Type B pancreatic cell (in vitro differentiated cells): ENCODE results near the gene XPR1. TPM values are rescaled to one million over a fixed set of nuclear protein-coding genes. Genes with fewer than 3 reads are reported as not detected.

Experiments
- DNase-seq: peaks from one replicate; pipeline ENCODE4 v3.0.0; 2021; ENCODE audit warnings: mixed read lengths; ENCODE audit not compliant: unreplicated experiment; ENCODE audit errors: extremely low spot score
- H3K27ac Mint-ChIP-seq: 2 replicates; pipeline ENCODE4 v1.8.0; 2021; ENCODE audit warnings: mild to moderate bottlenecking, mixed read lengths
- H3K27me3 Mint-ChIP-seq: 2 replicates; pipeline ENCODE4 v1.8.0; 2021; ENCODE audit warnings: mixed read lengths
- H3K36me3 Mint-ChIP-seq: 2 replicates; pipeline ENCODE4 v1.8.0; 2021; ENCODE audit warnings: mixed read lengths
- H3K4me1 Mint-ChIP-seq: one replicate; pipeline ENCODE4 v1.8.0; 2021; ENCODE audit warnings: mixed read lengths; ENCODE audit not compliant: unreplicated experiment
- H3K4me3 Mint-ChIP-seq: 2 replicates; pipeline ENCODE4 v1.8.0; 2021; ENCODE audit warnings: mild to moderate bottlenecking, mixed read lengths
- H3K9me3 Mint-ChIP-seq: 2 replicates; pipeline ENCODE4 v1.8.0; 2021; ENCODE audit warnings: mixed read lengths
- CTCF ChIP-seq: fragments of 200-600 bp; sonication (generic); conservative IDR thresholded peaks from 2 replicates; pipeline ENCODE4 v1.5.0; 2021; ENCODE audit warnings: antibody characterized with exemption, mild to moderate bottlenecking
- total RNA-seq: library from RNA; stranded (reverse); gene quantifications from 2 replicates; pipeline ENCODE4 v1.2.1, GENCODE V29; 2021; ENCODE audit warnings: low replicate concordance

XPR1 gene
- total RNA-seq, 1 donor from 2014 or later: 48.5 TPM

- H3K27me3 Mint-ChIP-seq: no peaks in the 10 kb centered on the region
- DNase-seq: no peak
- no peak for TF ChIP-seq CTCF
- no peaks in the 10 kb centered on the region for H3K9me3 Mint-ChIP-seq
- H3K4me3 Mint-ChIP-seq: no peak overlapping the region
- H3K27ac Mint-ChIP-seq: no peak overlapping the region
- H3K36me3 Mint-ChIP-seq: no peaks in the 10 kb centered on the region
- no peaks in the 10 kb centered on the region for H3K4me1 Mint-ChIP-seq
These were observed 138.1 kb downstream of the XPR1 start for GRCh38 chr1:180769889-180770288.

GRCh38 chr1:180773210-180773865 lies 141.5 kb downstream of the XPR1 start:
- Mint-ChIP-seq H3K4me1 (no peaks in the 10 kb centered on the region), H3K27me3 (no peaks in the 10 kb centered on the region), H3K27ac (no peak overlapping the region), H3K9me3 (no peaks in the 10 kb centered on the region), H3K36me3 (no peaks in the 10 kb centered on the region), H3K4me3 (no peak overlapping the region)
- no peak for TF ChIP-seq CTCF
- no peak for DNase-seq

- TF ChIP-seq CTCF: no peak
- Mint-ChIP-seq H3K27me3 (no peaks in the 10 kb centered on the region), H3K27ac (no peak overlapping the region), H3K4me3 (no peak overlapping the region), H3K9me3 (no peaks in the 10 kb centered on the region), H3K4me1 (peaks cover 5% of the 10 kb centered on the region), H3K36me3 (no peaks in the 10 kb centered on the region)
- no peak for DNase-seq
These were observed 144.0 kb downstream of the XPR1 start for GRCh38 chr1:180775801-180776200.

GRCh38 chr1:180777072-180777689 lies 145.4 kb downstream of the XPR1 start:
- TF ChIP-seq CTCF: no peak
- no peaks in the 10 kb centered on the region for H3K36me3 Mint-ChIP-seq
- H3K4me3 Mint-ChIP-seq: no peak overlapping the region
- no peaks in the 10 kb centered on the region for H3K27me3 Mint-ChIP-seq
- no peaks in the 10 kb centered on the region for H3K9me3 Mint-ChIP-seq
- no peak overlapping the region for H3K27ac Mint-ChIP-seq
- DNase-seq: no peak
- peaks cover 5% of the 10 kb centered on the region for H3K4me1 Mint-ChIP-seq

- Mint-ChIP-seq H3K27me3 (no peaks in the 10 kb centered on the region), H3K9me3 (no peaks in the 10 kb centered on the region), H3K4me1 (peaks cover 5% of the 10 kb centered on the region), H3K36me3 (no peaks in the 10 kb centered on the region), H3K4me3 (no peak overlapping the region), H3K27ac (no peak overlapping the region)
- no peak for DNase-seq
- peak; percentile 62 for TF ChIP-seq CTCF
These were observed 147.1 kb downstream of the XPR1 start for GRCh38 chr1:180778782-180779398.
